K562 (cell line): ENCODE measurements around the gene C12orf42. TPM values are rescaled to one million over a fixed set of nuclear protein-coding genes. Genes with fewer than 3 reads are reported as not detected.

Experiments
- ZBTB40 ChIP-seq, 2 experiments: fragments of 450-650 bp in 1 of 2; sonication (generic) in 1 of 2; formaldehyde crosslinking in 1 of 2; IDR thresholded peaks; 2 replicates each; pipeline versions ENCODE4 v1.7.1 to v1.9.0; 2016 to 2022; ENCODE audit warnings: inconsistent platforms in 1 of 2, mild to moderate bottlenecking in 1 of 2, missing genetic modification reagents in 1 of 2
- polyA plus RNA-seq, 8 experiments: library from polyadenylated mRNA; depleted of rRNA in 4 of 8; stranded (reverse) in 5 of 8; unstranded in 3 of 8; fragments of >200 nt; fragmentation: Nextera tagmentation in 2 of 8; fragmentation: Illumina TruSeq in 1 of 8; extraction: Ambion mirVana in 2 of 8; extraction: Trizol in 1 of 8; gene quantifications; 2 replicates each; pipeline versions ENCODE4 v1.2.1 to v1.2.3, GENCODE V29; 2011 to 2014; ENCODE audit warnings: inconsistent platforms in 1 of 8, missing spikeins in 1 of 8
- total RNA-seq, 7 experiments: library from RNA; depleted of rRNA in 6 of 7; stranded (reverse); fragments of >200 nt in 6 of 7; fragmentation: Illumina TruSeq in 2 of 7; extraction: Trizol in 2 of 7; gene quantifications; 2 replicates each; pipeline versions ENCODE4 v1.2.1 to v1.2.3, GENCODE V29; 2011 to 2021; ENCODE audit warnings: low replicate concordance in 1 of 7
- TF ChIP-seq, protein P1 (sequence below): fragments of 450-650 bp; formaldehyde crosslinking; IDR thresholded peaks from 2 replicates; pipeline ENCODE4 v1.4.0; 2020; ENCODE audit warnings: mild to moderate bottlenecking, mixed read lengths

Gene C12orf42
- total and polyA plus RNA-seq, 9 of the 15 experiments (the other 6 are each of a cell fraction or from before 2014, with no cell fraction given) = not detected

DNA sequence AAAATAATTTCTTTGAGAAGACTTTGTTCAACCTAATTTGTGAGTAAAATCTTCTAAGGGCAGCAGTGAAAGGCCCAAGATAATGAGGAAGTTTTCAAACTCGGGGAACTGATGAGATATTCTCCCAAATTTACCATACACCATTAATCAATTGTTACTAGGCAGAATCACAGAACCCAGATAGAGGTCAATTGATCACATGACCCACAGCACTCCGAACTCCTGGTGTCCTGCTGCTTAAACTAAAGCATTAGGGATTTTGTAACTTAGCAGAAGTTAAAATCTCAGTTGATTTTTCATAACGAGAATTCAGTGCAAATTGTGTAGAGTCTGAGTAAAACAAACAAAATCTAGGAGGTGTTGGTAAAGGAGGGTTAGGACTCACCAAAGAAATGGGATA is 207.8 kb downstream of the C12orf42 start (continued):
- TF ChIP-seq ZBTB40 (IDR thresholded peaks at IDR 0.05) (no peak), ZBTB40 (CRISPR knock-in tag; IDR thresholded peaks at IDR 0.05) (no peak)
- TF ChIP-seq, protein P1, sequence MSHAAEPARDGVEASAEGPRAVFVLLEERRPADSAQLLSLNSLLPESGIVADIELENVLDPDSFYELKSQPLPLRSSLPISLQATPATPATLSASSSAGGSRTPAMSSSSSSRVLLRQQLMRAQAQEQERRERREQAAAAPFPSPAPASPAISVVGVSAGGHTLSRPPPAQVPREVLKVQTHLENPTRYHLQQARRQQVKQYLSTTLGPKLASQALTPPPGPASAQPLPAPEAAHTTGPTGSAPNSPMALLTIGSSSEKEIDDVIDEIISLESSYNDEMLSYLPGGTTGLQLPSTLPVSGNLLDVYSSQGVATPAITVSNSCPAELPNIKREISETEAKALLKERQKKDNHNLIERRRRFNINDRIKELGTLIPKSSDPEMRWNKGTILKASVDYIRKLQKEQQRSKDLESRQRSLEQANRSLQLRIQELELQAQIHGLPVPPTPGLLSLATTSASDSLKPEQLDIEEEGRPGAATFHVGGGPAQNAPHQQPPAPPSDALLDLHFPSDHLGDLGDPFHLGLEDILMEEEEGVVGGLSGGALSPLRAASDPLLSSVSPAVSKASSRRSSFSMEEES (CRISPR knock-in tag) = peak; percentile 51; the same call in 1 of the 2 replicates
- TF ChIP-seq, all 486 proteins: peak for 1
